ENCODE data around the gene MAP2K6.
"Not testable (repeated sequence)": the region's sequence is repeated elsewhere in the genome, so short reads cannot be mapped to it uniquely, and the experiment has no call there.

Gene MAP2K6

GRCh38 chr17:69477903-69478266, 63.4 kb downstream of the MAP2K6 start:
- H3K9me3 ChIP-seq (ENCODE audit: control insufficient read depth, insufficient read depth, low read depth, low read length), result no peaks in the 10 kb centered on the region
- H3K4me3 ChIP-seq (ENCODE audit: low read depth, low read length), result no peak overlapping the region
- H3K4me1 ChIP-seq (ENCODE audit: control insufficient read depth, insufficient read depth, low read length), result no peaks in the 10 kb centered on the region; the same call in 1 of the 2 replicates
- H3K27me3 ChIP-seq (ENCODE audit: control insufficient read depth, insufficient read depth, low read length), result no peaks in the 10 kb centered on the region
- no peaks in the 10 kb centered on the region for H3K36me3 ChIP-seq (ENCODE audit: control insufficient read depth, insufficient read depth, low read length)
- no peak overlapping the region for H3K9ac ChIP-seq (ENCODE audit: low read length)
- H3K27ac ChIP-seq (ENCODE audit: low read depth, low read length), result no peak overlapping the region

GRCh38 chr17:69478916-69479315, 64.4 kb downstream of the MAP2K6 start:
- Histone ChIP-seq H3K36me3 (ENCODE audit: control insufficient read depth, insufficient read depth, low read length) (no peaks in the 10 kb centered on the region), H3K4me3 (ENCODE audit: low read depth, low read length) (no peak overlapping the region), H3K9me3 (ENCODE audit: control insufficient read depth, insufficient read depth, low read depth, low read length) (no peaks in the 10 kb centered on the region), H3K27me3 (ENCODE audit: control insufficient read depth, insufficient read depth, low read length) (no peaks in the 10 kb centered on the region), H3K27ac (ENCODE audit: low read depth, low read length) (no peak overlapping the region), H3K9ac (ENCODE audit: low read length) (no peak overlapping the region), H3K4me1 (ENCODE audit: control insufficient read depth, insufficient read depth, low read length) (no peaks in the 10 kb centered on the region; the same call in 1 of the 2 replicates)

GRCh38 chr17:69479756-69480155, 65.3 kb downstream of the MAP2K6 start:
- H3K4me1 ChIP-seq (ENCODE audit: control insufficient read depth, insufficient read depth, low read length); H3K27ac ChIP-seq (ENCODE audit: low read depth, low read length); H3K27me3 ChIP-seq (ENCODE audit: control insufficient read depth, insufficient read depth, low read length); H3K9me3 ChIP-seq (ENCODE audit: control insufficient read depth, insufficient read depth, low read depth, low read length); H3K36me3 ChIP-seq (ENCODE audit: control insufficient read depth, insufficient read depth, low read length); H3K4me3 ChIP-seq (ENCODE audit: low read depth, low read length); H3K9ac ChIP-seq (ENCODE audit: low read length): not testable (repeated sequence)

GRCh38 chr17:69480245-69480644, 65.7 kb downstream of the MAP2K6 start:
- Histone ChIP-seq H3K27ac (ENCODE audit: low read depth, low read length) (no peak overlapping the region), H3K36me3 (ENCODE audit: control insufficient read depth, insufficient read depth, low read length) (no peaks in the 10 kb centered on the region), H3K9ac (ENCODE audit: low read length) (no peak overlapping the region), H3K27me3 (ENCODE audit: control insufficient read depth, insufficient read depth, low read length) (no peaks in the 10 kb centered on the region), H3K9me3 (ENCODE audit: control insufficient read depth, insufficient read depth, low read depth, low read length) (no peaks in the 10 kb centered on the region), H3K4me1 (ENCODE audit: control insufficient read depth, insufficient read depth, low read length) (no peaks in the 10 kb centered on the region), H3K4me3 (ENCODE audit: low read depth, low read length) (no peak overlapping the region)

- Histone ChIP-seq H3K4me3 (ENCODE audit: low read depth, low read length) (no peak overlapping the region), H3K9ac (ENCODE audit: low read length) (no peak overlapping the region), H3K36me3 (ENCODE audit: control insufficient read depth, insufficient read depth, low read length) (no peaks in the 10 kb centered on the region), H3K27ac (ENCODE audit: low read depth, low read length) (no peak overlapping the region), H3K4me1 (ENCODE audit: control insufficient read depth, insufficient read depth, low read length) (peaks cover 10% of the 10 kb centered on the region), H3K27me3 (ENCODE audit: control insufficient read depth, insufficient read depth, low read length) (no peaks in the 10 kb centered on the region), H3K9me3 (ENCODE audit: control insufficient read depth, insufficient read depth, low read depth, low read length) (no peaks in the 10 kb centered on the region)
Observed at GRCh38 chr17:69485251-69485661, 70.8 kb downstream of the MAP2K6 start.

- Histone ChIP-seq H3K4me3 (ENCODE audit: low read depth, low read length) (no peak overlapping the region), H3K4me1 (ENCODE audit: control insufficient read depth, insufficient read depth, low read length) (peaks cover 10% of the 10 kb centered on the region), H3K9me3 (ENCODE audit: control insufficient read depth, insufficient read depth, low read depth, low read length) (no peaks in the 10 kb centered on the region), H3K27me3 (ENCODE audit: control insufficient read depth, insufficient read depth, low read length) (no peaks in the 10 kb centered on the region), H3K27ac (ENCODE audit: low read depth, low read length) (no peak overlapping the region), H3K9ac (ENCODE audit: low read length) (no peak overlapping the region), H3K36me3 (ENCODE audit: control insufficient read depth, insufficient read depth, low read length) (no peaks in the 10 kb centered on the region)
Observed at GRCh38 chr17:69485901-69486643, 71.6 kb downstream of the MAP2K6 start.

GRCh38 chr17:69486779-69487637, 72.5 kb downstream of the MAP2K6 start:
- Histone ChIP-seq H3K36me3 (ENCODE audit: control insufficient read depth, insufficient read depth, low read length) (no peaks in the 10 kb centered on the region), H3K4me3 (ENCODE audit: low read depth, low read length) (no peak overlapping the region), H3K9me3 (ENCODE audit: control insufficient read depth, insufficient read depth, low read depth, low read length) (no peaks in the 10 kb centered on the region), H3K4me1 (ENCODE audit: control insufficient read depth, insufficient read depth, low read length) (peaks cover 11% of the 10 kb centered on the region), H3K9ac (ENCODE audit: low read length) (no peak overlapping the region), H3K27me3 (ENCODE audit: control insufficient read depth, insufficient read depth, low read length) (no peaks in the 10 kb centered on the region), H3K27ac (ENCODE audit: low read depth, low read length) (no peak overlapping the region)

GRCh38 chr17:69489313-69489712, 74.8 kb downstream of the MAP2K6 start:
- H3K4me3 ChIP-seq (ENCODE audit: low read depth, low read length), result no peak overlapping the region
- H3K9me3 ChIP-seq (ENCODE audit: control insufficient read depth, insufficient read depth, low read depth, low read length), result no peaks in the 10 kb centered on the region
- H3K9ac ChIP-seq (ENCODE audit: low read length), result no peak overlapping the region
- no peak overlapping the region for H3K27ac ChIP-seq (ENCODE audit: low read depth, low read length)
- no peaks in the 10 kb centered on the region for H3K36me3 ChIP-seq (ENCODE audit: control insufficient read depth, insufficient read depth, low read length)
- H3K27me3 ChIP-seq (ENCODE audit: control insufficient read depth, insufficient read depth, low read length), result no peaks in the 10 kb centered on the region
- peaks cover 19% of the 10 kb centered on the region for H3K4me1 ChIP-seq (ENCODE audit: control insufficient read depth, insufficient read depth, low read length)

- H3K4me1 ChIP-seq (ENCODE audit: control insufficient read depth, insufficient read depth, low read length), result peaks cover 14% of the 10 kb centered on the region
- no peaks in the 10 kb centered on the region for H3K9me3 ChIP-seq (ENCODE audit: control insufficient read depth, insufficient read depth, low read depth, low read length)
- H3K4me3 ChIP-seq (ENCODE audit: low read depth, low read length), result no peak overlapping the region
- H3K36me3 ChIP-seq (ENCODE audit: control insufficient read depth, insufficient read depth, low read length), result no peaks in the 10 kb centered on the region
- no peaks in the 10 kb centered on the region for H3K27me3 ChIP-seq (ENCODE audit: control insufficient read depth, insufficient read depth, low read length)
- H3K9ac ChIP-seq (ENCODE audit: low read length), result no peak overlapping the region
- no peak overlapping the region for H3K27ac ChIP-seq (ENCODE audit: low read depth, low read length)
Observed at GRCh38 chr17:69492410-69493071, 78.0 kb downstream of the MAP2K6 start.

GRCh38 chr17:69495787-69496186, 81.3 kb downstream of the MAP2K6 start:
- no peak overlapping the region for H3K4me3 ChIP-seq (ENCODE audit: low read depth, low read length)
- H3K27ac ChIP-seq (ENCODE audit: low read depth, low read length), result no peak overlapping the region
- peaks cover 23% of the 10 kb centered on the region; the same call in 1 of the 2 replicates for H3K4me1 ChIP-seq (ENCODE audit: control insufficient read depth, insufficient read depth, low read length)
- H3K9me3 ChIP-seq (ENCODE audit: control insufficient read depth, insufficient read depth, low read depth, low read length), result no peaks in the 10 kb centered on the region
- H3K36me3 ChIP-seq (ENCODE audit: control insufficient read depth, insufficient read depth, low read length), result no peaks in the 10 kb centered on the region
- H3K27me3 ChIP-seq (ENCODE audit: control insufficient read depth, insufficient read depth, low read length), result no peaks in the 10 kb centered on the region
- H3K9ac ChIP-seq (ENCODE audit: low read length), result no peak overlapping the region

- Histone ChIP-seq H3K27me3 (ENCODE audit: control insufficient read depth, insufficient read depth, low read length) (no peaks in the 10 kb centered on the region), H3K9me3 (ENCODE audit: control insufficient read depth, insufficient read depth, low read depth, low read length) (no peaks in the 10 kb centered on the region), H3K36me3 (ENCODE audit: control insufficient read depth, insufficient read depth, low read length) (no peaks in the 10 kb centered on the region), H3K27ac (ENCODE audit: low read depth, low read length) (no peak overlapping the region), H3K9ac (ENCODE audit: low read length) (no peak overlapping the region), H3K4me1 (ENCODE audit: control insufficient read depth, insufficient read depth, low read length) (peaks cover 34% of the 10 kb centered on the region), H3K4me3 (ENCODE audit: low read depth, low read length) (no peak overlapping the region)
Observed at GRCh38 chr17:69497161-69497560, 82.7 kb downstream of the MAP2K6 start.

All from HUES6 (cell line).